GM19372 (cell line): Measurements from ENCODE around the gene SNX1.

Experiments used
- ATAC-seq: cut with Tn5 transposase; IDR thresholded peaks from one replicate; pipeline ENCODE4 v1.9.1; 2021; ENCODE audit warnings: mild to moderate bottlenecking, low read depth, moderate library complexity; ENCODE audit not compliant: unreplicated experiment

SNX1 gene

GRCh38 chr15:64157599-64158125, 61.9 kb downstream of the SNX1 start:
- no peak for ATAC-seq

GRCh38 chr15:64158363-64159134, 62.8 kb downstream of the SNX1 start:
- no peak for ATAC-seq

- no peak for ATAC-seq
Measured at GRCh38 chr15:64161688-64162477, 66.1 kb downstream of the SNX1 start.

GRCh38 chr15:64162478-64162868, 66.7 kb downstream of the SNX1 start:
- ATAC-seq, result no peak

GRCh38 chr15:64162869-64163658, 67.3 kb downstream of the SNX1 start, which contains the start of gene PPIB:
Gene PPIB, minus strand, starts transcription at chr15:64163022. Its CDS starts 36 bp downstream, at chr15:64162986.
- ATAC-seq, result peak; percentile 93

GRCh38 chr15:64163659-64164362, 68.0 kb downstream of the SNX1 start:
- no peak for ATAC-seq

GRCh38 chr15:64164436-64164835, 68.7 kb downstream of the SNX1 start:
- no peak for ATAC-seq

- no peak for ATAC-seq
Measured at GRCh38 chr15:64166102-64166890, 70.5 kb downstream of the SNX1 start.

GRCh38 chr15:64180235-64180824, 84.5 kb downstream of the SNX1 start:
- ATAC-seq, result no peak

- ATAC-seq, result no peak
Measured at GRCh38 chr15:64182859-64183370, 87.1 kb downstream of the SNX1 start.

GRCh38 chr15:64185146-64185911, 89.5 kb downstream of the SNX1 start:
- ATAC-seq, result no peak

- no peak for ATAC-seq
Measured at GRCh38 chr15:64187396-64188191, 91.8 kb downstream of the SNX1 start.
